Kidney (tissue), 14 donors: ENCODE measurements around the gene METRNL. TPM values are rescaled to one million over a fixed set of nuclear protein-coding genes. Genes with fewer than 3 reads are reported as not detected.
"Not testable (repeated sequence)": the region's sequence is repeated elsewhere in the genome, so short reads cannot be mapped to it uniquely, and the experiment has no call there.

Source experiments
- DNase-seq, 5 donors: peaks; one replicate each; pipeline ENCODE4 v3.0.0-alpha.2; 2013 to 2020
- FAIRE-seq: peaks from 2 replicates; lab custom pipeline; 2012; peaks lifted over from hg19 to GRCh38; lab: Jason Lieb, UNC
- H3K27ac ChIP-seq, 2 donors: one replicate each; pipeline ENCODE4 v1.7.0; 2013; ENCODE audit warnings: low read depth in 2 of 2, low read length in 2 of 2, inconsistent platforms in 1 of 2
- H3K27me3 ChIP-seq: one replicate; pipeline ENCODE4 v1.7.1; 2013; ENCODE audit warnings: low read length, inconsistent platforms; ENCODE audit not compliant: control insufficient read depth, insufficient read depth
- H3K36me3 ChIP-seq, 3 donors: one replicate each; pipeline versions ENCODE4 v1.7.0 to v1.7.1; 2013; ENCODE audit warnings: low read length in 3 of 3, control low read depth in 1 of 3, inconsistent platforms in 1 of 3; ENCODE audit not compliant: insufficient read depth in 3 of 3, control insufficient read depth in 2 of 3
- H3K4me1 ChIP-seq, 3 donors: one replicate each; pipeline versions ENCODE4 v1.7.0 to v1.7.1; 2013; ENCODE audit warnings: low read length in 3 of 3, inconsistent platforms in 1 of 3, low read depth in 1 of 3; ENCODE audit not compliant: control insufficient read depth in 2 of 3, insufficient read depth in 2 of 3
- H3K4me3 ChIP-seq, 3 donors: one replicate each; pipeline versions ENCODE4 v1.7.0 to v1.8.1; 2013; ENCODE audit warnings: low read length in 3 of 3, control low read depth in 1 of 3, inconsistent platforms in 1 of 3
- H3K9ac ChIP-seq, 3 donors: one replicate each; pipeline versions ENCODE4 v1.7.0 to v1.7.1; 2013; ENCODE audit warnings: low read length in 3 of 3, control low read depth in 1 of 3, inconsistent platforms in 1 of 3
- H3K9me3 ChIP-seq, 3 donors: one replicate each; pipeline versions ENCODE4 v1.7.0 to v1.7.1; 2013; ENCODE audit warnings: low read length in 3 of 3, control low read depth in 1 of 3, inconsistent platforms in 1 of 3; ENCODE audit not compliant: control insufficient read depth in 2 of 3, insufficient read depth in 1 of 3
- intact Hi-C: fragments of 100-400 bp; cut with DNase I; formaldehyde crosslinking; loops from one replicate; pipeline ENCODE4 v1.11.1; 2022
- polyA plus RNA-seq: library from polyadenylated mRNA; stranded (reverse); fragments of 350-450 nt; fragmentation: Illumina TruSeq; extraction: RNeasy Lipid Tissue Mini Kit (QIAGEN cat#74804); gene quantifications from one replicate; pipeline ENCODE4 v1.2.3, GENCODE V29; 2014; ENCODE audit warnings: low read depth, low replicate concordance; ENCODE audit not compliant: insufficient read depth
- total RNA-seq: library from RNA; stranded (reverse); fragmentation: NEBNext Ultra II Directional; extraction: Animal tissue kit (Norgen Biotek cat#: 25700); gene quantifications from one replicate; pipeline ENCODE4 v1.2.1, GENCODE V29; 2021
- TF ChIP-seq, protein P1 (sequence below): IDR thresholded peaks from 3 replicates; pipeline ENCODE4 v1.5.1; 2012; ENCODE audit warnings: mild to moderate bottlenecking, moderate library complexity, borderline replicate concordance; ENCODE audit not compliant: insufficient read depth; ENCODE audit errors: extremely low read depth
- donor health status: control.
- donor health status: control.
- donor health status: control.
- donor health status: control.
- donor health status: control.
- donor health status: DM: yes; HTN: yes; CAD: no.
- donor health status: Normal renal cell carcinoma (clear cell type).

Gene METRNL
- total and polyA plus RNA-seq, 2 donors from 2014 or later, result 61.5 to 107 TPM

DNA sequence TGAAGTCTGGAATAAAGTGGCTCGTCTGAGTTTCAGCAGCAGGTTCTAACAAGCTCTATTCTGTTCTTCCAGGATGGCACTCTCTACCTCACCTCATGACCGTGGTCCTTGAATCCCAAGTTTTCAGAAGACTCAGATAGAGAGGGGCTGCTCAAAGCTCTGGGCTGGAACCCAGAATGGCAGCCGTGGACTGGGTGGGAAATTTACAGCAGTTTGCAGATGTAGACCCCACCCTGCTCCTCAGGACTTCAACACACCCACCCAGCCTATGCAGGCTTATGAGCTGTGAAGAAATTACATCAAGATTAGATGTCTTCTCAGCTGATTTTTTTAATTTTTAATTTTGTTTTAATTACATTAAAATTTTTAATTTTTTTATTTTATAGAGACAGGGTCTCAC lies 59.4 kb downstream of the METRNL start:
- Histone ChIP-seq H3K9ac (no peak overlapping the region), H3K4me1 (no peaks in the 10 kb centered on the region), H3K27ac (no peak overlapping the region), H3K36me3 (no peaks in the 10 kb centered on the region), H3K9me3 (no peaks in the 10 kb centered on the region), H3K27me3 (no peaks in the 10 kb centered on the region), H3K4me3 (no peak overlapping the region)
- intact Hi-C loops, result no loop called here
- DNase-seq, result peak in 1 of 5 donors; percentile 15
- TF ChIP-seq, protein P1, sequence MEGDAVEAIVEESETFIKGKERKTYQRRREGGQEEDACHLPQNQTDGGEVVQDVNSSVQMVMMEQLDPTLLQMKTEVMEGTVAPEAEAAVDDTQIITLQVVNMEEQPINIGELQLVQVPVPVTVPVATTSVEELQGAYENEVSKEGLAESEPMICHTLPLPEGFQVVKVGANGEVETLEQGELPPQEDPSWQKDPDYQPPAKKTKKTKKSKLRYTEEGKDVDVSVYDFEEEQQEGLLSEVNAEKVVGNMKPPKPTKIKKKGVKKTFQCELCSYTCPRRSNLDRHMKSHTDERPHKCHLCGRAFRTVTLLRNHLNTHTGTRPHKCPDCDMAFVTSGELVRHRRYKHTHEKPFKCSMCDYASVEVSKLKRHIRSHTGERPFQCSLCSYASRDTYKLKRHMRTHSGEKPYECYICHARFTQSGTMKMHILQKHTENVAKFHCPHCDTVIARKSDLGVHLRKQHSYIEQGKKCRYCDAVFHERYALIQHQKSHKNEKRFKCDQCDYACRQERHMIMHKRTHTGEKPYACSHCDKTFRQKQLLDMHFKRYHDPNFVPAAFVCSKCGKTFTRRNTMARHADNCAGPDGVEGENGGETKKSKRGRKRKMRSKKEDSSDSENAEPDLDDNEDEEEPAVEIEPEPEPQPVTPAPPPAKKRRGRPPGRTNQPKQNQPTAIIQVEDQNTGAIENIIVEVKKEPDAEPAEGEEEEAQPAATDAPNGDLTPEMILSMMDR, result no peak
- FAIRE-seq, result no peak

DNA sequence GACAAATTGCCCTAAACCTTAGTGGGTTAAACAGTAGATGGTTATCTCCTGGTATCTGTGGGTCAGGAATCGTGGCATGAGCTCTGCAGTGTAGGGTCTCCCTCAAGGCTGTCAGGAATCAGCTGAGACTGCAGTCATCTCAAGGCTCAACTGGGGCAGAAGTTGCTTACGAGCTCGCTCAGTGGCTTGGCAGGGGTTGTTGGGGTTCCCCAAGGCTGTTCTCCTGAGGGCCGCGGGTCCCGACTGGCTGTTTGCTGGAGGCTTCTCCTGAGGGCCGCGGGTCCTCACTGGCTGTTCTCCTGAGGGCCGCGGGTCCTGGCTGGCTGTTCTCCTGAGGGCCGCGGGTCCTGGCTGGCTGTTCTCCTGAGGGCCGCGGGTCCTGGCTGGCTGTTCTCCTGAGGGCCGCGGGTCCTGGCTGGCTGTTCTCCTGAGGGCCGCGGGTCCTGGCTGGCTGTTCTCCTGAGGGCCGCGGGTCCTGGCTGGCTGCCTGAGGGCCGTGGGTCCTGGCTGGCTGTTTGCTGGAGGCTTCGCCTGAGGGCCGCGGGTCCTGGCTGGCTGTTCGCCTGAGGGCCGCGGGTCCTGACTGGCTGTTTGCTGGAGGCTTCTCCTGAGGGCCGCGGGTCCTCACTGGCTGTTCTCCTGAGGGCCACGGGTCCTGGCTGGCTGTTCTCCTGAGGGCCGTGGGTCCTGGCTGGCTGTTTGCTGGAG lies 60.3 kb downstream of the METRNL start:
- FAIRE-seq, intact Hi-C loops, H3K27ac ChIP-seq, H3K27me3 ChIP-seq, H3K9ac ChIP-seq, H3K4me1 ChIP-seq, H3K9me3 ChIP-seq, H3K4me3 ChIP-seq, H3K36me3 ChIP-seq: not testable (repeated sequence)
- peak in 1 of 5 donors; percentile 66 for DNase-seq

DNA sequence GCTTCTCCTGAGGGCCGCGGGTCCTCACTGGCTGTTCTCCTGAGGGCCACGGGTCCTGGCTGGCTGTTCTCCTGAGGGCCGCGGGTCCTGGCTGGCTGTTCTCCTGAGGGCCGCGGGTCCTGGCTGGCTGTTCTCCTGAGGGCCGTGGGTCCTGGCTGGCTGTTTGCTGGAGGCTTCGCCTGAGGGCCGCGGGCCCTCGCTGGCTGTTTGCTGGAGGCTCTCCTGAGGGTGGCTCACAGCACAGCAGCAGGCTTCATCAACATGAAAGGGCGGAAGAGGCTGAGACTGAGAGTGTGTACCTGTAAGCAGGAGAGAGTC lies 60.8 kb downstream of the METRNL start:
- H3K27ac ChIP-seq, H3K4me1 ChIP-seq, H3K9me3 ChIP-seq, FAIRE-seq, H3K27me3 ChIP-seq, H3K9ac ChIP-seq, H3K4me3 ChIP-seq, H3K36me3 ChIP-seq, intact Hi-C loops: not testable (repeated sequence)
- peak in 1 of 5 donors; percentile 14 for DNase-seq

DNA sequence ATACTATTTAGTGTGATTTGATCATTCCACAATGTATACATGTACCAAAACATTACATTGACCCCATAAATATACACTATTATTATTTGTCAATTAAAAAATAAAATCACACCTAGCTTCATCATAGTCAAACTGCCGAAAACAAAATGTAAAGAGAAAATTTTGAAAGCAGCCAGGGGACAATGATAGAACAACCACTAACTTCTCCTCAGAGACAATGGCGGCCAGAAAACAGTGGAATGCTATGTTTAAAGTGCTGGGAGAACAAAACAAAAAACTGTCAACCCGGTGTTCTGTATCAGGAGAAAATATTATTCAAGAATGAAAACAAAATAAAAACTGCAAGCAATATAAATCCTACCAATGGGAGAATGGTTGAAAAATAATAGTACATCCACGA lies 63.2 kb downstream of the METRNL start:
- no peaks in the 10 kb centered on the region for H3K9me3 ChIP-seq
- no peak overlapping the region for H3K9ac ChIP-seq
- TF ChIP-seq, protein P1, result no peak
- no peaks in the 10 kb centered on the region for H3K27me3 ChIP-seq
- no peaks in the 10 kb centered on the region for H3K36me3 ChIP-seq
- intact Hi-C loops, result no loop called here
- H3K4me3 ChIP-seq, result no peak overlapping the region
- FAIRE-seq (no peak), DNase-seq (no peak)
- H3K27ac ChIP-seq, result no peak overlapping the region
- no peaks in the 10 kb centered on the region for H3K4me1 ChIP-seq
